H1 (cell line): ENCODE data around the gene C19orf44. TPM values are rescaled to one million over a fixed set of nuclear protein-coding genes. Genes with fewer than 3 reads are reported as not detected.

ENCODE experiments used
- CTCF ChIA-PET: fragments of 300-600 bp; sonication (Branson Sonifier 250); formaldehyde crosslinking; loops from one replicate; lab custom pipeline; 2021; ENCODE audit not compliant: partially characterized antibody; lab: Charles Lee
- POLR2A ChIA-PET: fragments of 300-600 bp; sonication (Branson Sonifier 250); formaldehyde crosslinking; loops from one replicate; lab custom pipeline; 2021; ENCODE audit warnings: inconsistent platforms; ENCODE audit not compliant: partially characterized antibody; lab: Charles Lee
- DNase-seq, 2 experiments: peaks; one replicate each; pipeline versions ENCODE4 v3.0.0 to v3.0.0-alpha.2; 2010 to 2022; ENCODE audit warnings: low spot score in 2 of 2, low read depth in 1 of 2, mixed read lengths in 1 of 2
- FAIRE-seq: peaks from 2 replicates; lab custom pipeline; 2011; peaks lifted over from hg19 to GRCh38; lab: Jason Lieb, UNC
- H2AFZ ChIP-seq: 2 replicates; pipeline ENCODE4 v1.8.1; 2012; ENCODE audit warnings: low read length, inconsistent platforms
- H2AK5ac ChIP-seq: 2 replicates; pipeline ENCODE4 v1.6.1; 2013; ENCODE audit warnings: low read depth, low read length
- H2BK120ac ChIP-seq: replicated peaks from 2 replicates; pipeline ENCODE3; 2013; ENCODE audit warnings: low read depth, low read length, inconsistent platforms
- H2BK12ac ChIP-seq: 2 replicates; pipeline ENCODE4 v1.6.1; 2013; ENCODE audit warnings: low read depth, low read length
- H2BK15ac ChIP-seq: 2 replicates; pipeline ENCODE4 v1.6.1; 2013; ENCODE audit warnings: low read length
- H2BK20ac ChIP-seq: 2 replicates; pipeline ENCODE4 v1.6.1; 2013; ENCODE audit warnings: low read length
- H2BK5ac ChIP-seq: 2 replicates; pipeline ENCODE4 v1.6.1; 2013; ENCODE audit warnings: low read depth, low read length
- H3K14ac ChIP-seq: 2 replicates; pipeline ENCODE4 v1.6.1; 2013; ENCODE audit warnings: inconsistent platforms; ENCODE audit not compliant: insufficient read length
- H3K18ac ChIP-seq: 2 replicates; pipeline ENCODE4 v1.6.1; 2013; ENCODE audit warnings: low read length; ENCODE audit errors: extremely low read depth
- H3K23ac ChIP-seq: 2 replicates; pipeline ENCODE4 v1.6.1; 2013; ENCODE audit warnings: inconsistent platforms; ENCODE audit not compliant: insufficient read length
- H3K23me2 ChIP-seq: 2 replicates; pipeline ENCODE4 v1.6.1; 2013; ENCODE audit warnings: low read depth, low read length
- H3K27ac ChIP-seq: 2 replicates; pipeline ENCODE4 v1.6.1; 2011; ENCODE audit warnings: low read depth, low read length, inconsistent platforms
- H3K27me3 ChIP-seq, 4 experiments: replicated peaks in 1 of 4; 1 replicate in 1 of 4; 2 replicates in 3 of 4; pipeline versions ENCODE4 v1.6.1 to v1.8.1; 2011 to 2013; ENCODE audit warnings: low read length in 3 of 4, mild to moderate bottlenecking in 3 of 4, inconsistent platforms in 2 of 4, mixed read lengths in 2 of 4, moderate library complexity in 1 of 4; ENCODE audit not compliant: control insufficient read depth in 3 of 4, insufficient read depth in 3 of 4; ENCODE audit errors: extremely low read depth in 1 of 4
- H3K36me3 ChIP-seq, 4 experiments: 2 replicates each; pipeline versions ENCODE4 v1.6.1 to v1.8.1; 2011 to 2013; ENCODE audit warnings: mild to moderate bottlenecking in 4 of 4, low read length in 3 of 4, moderate library complexity in 2 of 4, control low read depth in 1 of 4, inconsistent platforms in 1 of 4; ENCODE audit not compliant: insufficient read depth in 4 of 4, control insufficient read depth in 2 of 4
- H3K4ac ChIP-seq: replicated peaks from 2 replicates; pipeline ENCODE3; 2013; ENCODE audit warnings: low read length, low read depth, mixed read lengths, inconsistent platforms; ENCODE audit not compliant: insufficient read length
- H3K4me1 ChIP-seq, 4 experiments: replicated peaks in 1 of 4; 1 replicate in 1 of 4; 2 replicates in 3 of 4; pipeline versions ENCODE4 v1.6.1 to v1.8.1; 2011 to 2013; ENCODE audit warnings: low read length in 3 of 4, inconsistent platforms in 2 of 4, mixed read lengths in 1 of 4; ENCODE audit not compliant: insufficient read depth in 4 of 4, control insufficient read depth in 3 of 4
- H3K4me2 ChIP-seq, 2 experiments: 2 replicates each; pipeline versions ENCODE4 v1.6.1 to v1.8.1; 2011 to 2013; ENCODE audit warnings: low read depth in 2 of 2, low read length in 2 of 2, control low read depth in 1 of 2, inconsistent platforms in 1 of 2, mild to moderate bottlenecking in 1 of 2; ENCODE audit not compliant: insufficient read depth in 1 of 2
- H3K4me3 ChIP-seq, 4 experiments: fragments of 200-600, 300-600 bp in 1 of 4; sonication (generic), shearing (Covaris generic), sonication (Bioruptor Twin) in 1 of 4; 2 replicates each; pipeline versions ENCODE4 v1.5.1 to v1.8.1; 2011 to 2016; ENCODE audit warnings: low read length in 4 of 4, low read depth in 3 of 4, control low read depth in 2 of 4, inconsistent platforms in 2 of 4, mild to moderate bottlenecking in 2 of 4, mixed read lengths in 1 of 4, moderate library complexity in 1 of 4; ENCODE audit not compliant: insufficient read depth in 2 of 4; ENCODE audit errors: extremely low read depth in 1 of 4
- H3K56ac ChIP-seq: replicated peaks from 2 replicates; pipeline ENCODE3; 2013; ENCODE audit warnings: low read depth, mild to moderate bottlenecking, mixed read lengths, low read length, inconsistent platforms; ENCODE audit not compliant: insufficient read length
- H3K79me1 ChIP-seq: 2 replicates; pipeline ENCODE4 v1.6.1; 2013; ENCODE audit warnings: low read depth, low read length, control low read depth
- H3K79me2 ChIP-seq, 2 experiments: 2 replicates each; pipeline versions ENCODE4 v1.6.1 to v1.8.1; 2012 to 2013; ENCODE audit warnings: low read length in 2 of 2, mild to moderate bottlenecking in 2 of 2, inconsistent platforms in 1 of 2; ENCODE audit not compliant: insufficient read depth in 2 of 2, control insufficient read depth in 1 of 2
- H3K9ac ChIP-seq, 4 experiments: replicated peaks in 1 of 4; 1 replicate in 1 of 4; 2 replicates in 3 of 4; pipeline versions ENCODE4 v1.6.1 to v1.8.1; 2011 to 2013; ENCODE audit warnings: low read depth in 3 of 4, low read length in 3 of 4, control low read depth in 2 of 4, mild to moderate bottlenecking in 2 of 4, moderate library complexity in 2 of 4, inconsistent platforms in 1 of 4; ENCODE audit errors: extremely low read depth in 1 of 4
- H3K9me3 ChIP-seq, 2 experiments: 2 replicates each; pipeline versions ENCODE4 v1.6.1 to v1.8.1; 2012 to 2013; ENCODE audit warnings: mild to moderate bottlenecking in 2 of 2, moderate library complexity in 2 of 2, control low read depth in 1 of 2, inconsistent platforms in 1 of 2, low read depth in 1 of 2, low read length in 1 of 2, mixed read lengths in 1 of 2; ENCODE audit not compliant: insufficient read depth in 2 of 2
- H4K20me1 ChIP-seq, 2 experiments: replicated peaks in 1 of 2; 2 replicates each; pipeline versions ENCODE3 to v1.8.1; 2011 to 2013; ENCODE audit warnings: inconsistent platforms in 2 of 2, low read length in 2 of 2, mild to moderate bottlenecking in 1 of 2; ENCODE audit not compliant: insufficient read depth in 2 of 2, control insufficient read depth in 1 of 2
- H4K5ac ChIP-seq: 2 replicates; pipeline ENCODE4 v1.6.1; 2013; ENCODE audit warnings: low read length, low read depth, mixed read lengths, inconsistent platforms; ENCODE audit not compliant: insufficient read length
- H4K8ac ChIP-seq: 2 replicates; pipeline ENCODE4 v1.8.0; 2013; ENCODE audit warnings: mild to moderate bottlenecking, moderate library complexity, low read length, inconsistent platforms; ENCODE audit not compliant: insufficient read depth; ENCODE audit errors: extremely low read depth
- H4K91ac ChIP-seq: replicated peaks from 2 replicates; pipeline ENCODE3; 2013; ENCODE audit warnings: low read length, mixed read lengths, inconsistent platforms; ENCODE audit not compliant: insufficient read length
- CHD1 ChIP-seq: IDR thresholded peaks from 2 replicates; pipeline ENCODE4 v1.6.1; 2012; ENCODE audit warnings: low read depth, low read length, improper control_type of control experiment
- EGR1 ChIP-seq: IDR thresholded peaks from 2 replicates; pipeline ENCODE4 v1.6.1; 2011; ENCODE audit warnings: low read depth, low read length, borderline replicate concordance
- FOSL1 ChIP-seq: IDR thresholded peaks from 2 replicates; pipeline ENCODE4 v1.6.1; 2011; ENCODE audit warnings: mild to moderate bottlenecking, low read depth, low read length, moderate library complexity; ENCODE audit not compliant: insufficient read depth
- HDAC6 ChIP-seq: IDR thresholded peaks from one replicate; pipeline ENCODE4 v1.7.1; 2012; ENCODE audit warnings: low read depth, mild to moderate bottlenecking, inconsistent platforms, low read length, moderate library complexity
- JUN ChIP-seq: IDR thresholded peaks from 2 replicates; pipeline ENCODE4 v1.6.1; 2011; ENCODE audit warnings: low read depth, mild to moderate bottlenecking, improper control_type of control experiment, low read length
- JUND ChIP-seq: IDR thresholded peaks from 2 replicates; pipeline ENCODE4 v1.6.1; 2011; ENCODE audit warnings: mild to moderate bottlenecking, improper control_type of control experiment, low read length
- NRF1 ChIP-seq: IDR thresholded peaks from 2 replicates; pipeline ENCODE4 v1.6.1; 2011; ENCODE audit warnings: mild to moderate bottlenecking, low read depth, low read length, improper control_type of control experiment
- POLR2A ChIP-seq, 2 experiments: IDR thresholded peaks; 1 replicate in 1 of 2; 2 replicates in 1 of 2; pipeline ENCODE4 v1.6.1; 2011; ENCODE audit warnings: low read depth in 2 of 2, low read length in 2 of 2, mild to moderate bottlenecking in 2 of 2; ENCODE audit errors: control extremely low read depth in 1 of 2
- RXRA ChIP-seq: IDR thresholded peaks from 2 replicates; pipeline ENCODE4 v1.6.1; 2011; ENCODE audit warnings: low read depth, mild to moderate bottlenecking, low read length, moderate library complexity; ENCODE audit not compliant: insufficient read depth
- SAP30 ChIP-seq: fragments of 300-600 bp; sonication (generic); IDR thresholded peaks from 2 replicates; pipeline ENCODE4 v1.7.1; 2012; ENCODE audit warnings: low read length, moderate library complexity, mild to moderate bottlenecking, inconsistent platforms; ENCODE audit not compliant: insufficient read depth, insufficient replicate concordance
- SIN3A ChIP-seq, 2 experiments: IDR thresholded peaks in 1 of 2; conservative IDR thresholded peaks in 1 of 2; 2 replicates each; pipeline ENCODE4 v1.6.1; 2011 to 2012; ENCODE audit warnings: low read length in 2 of 2, improper control_type of control experiment in 1 of 2, low read depth in 1 of 2, mild to moderate bottlenecking in 1 of 2
- TAF7 ChIP-seq: optimal IDR thresholded peaks from 2 replicates; pipeline ENCODE3; 2011; ENCODE audit warnings: low read depth, mild to moderate bottlenecking, inconsistent platforms, low read length, moderate library complexity, borderline replicate concordance
- YY1 ChIP-seq: IDR thresholded peaks from 2 replicates; pipeline ENCODE4 v1.6.1; 2011; ENCODE audit warnings: low read depth, mild to moderate bottlenecking, low read length
- ZNF274 ChIP-seq: IDR thresholded peaks from 2 replicates; pipeline ENCODE4 v1.7.0; 2012; ENCODE audit warnings: low read length, borderline replicate concordance; ENCODE audit errors: extremely low read depth
- WGBS, 2 experiments: shearing (Covaris generic) in 1 of 2; methylation state at CpG; one replicate each; pipeline versions ENCODE4 v1.1.6 to v1.1.7; 2013 to 2015; ENCODE audit warnings: low lambda C conversion rate in 2 of 2, mixed read lengths in 2 of 2, inconsistent platforms in 1 of 2, low coverage in 1 of 2, missing lambda C conversion rate in 1 of 2; ENCODE audit not compliant: insufficient replicate concordance in 2 of 2, insufficient coverage in 1 of 2, insufficient read length in 1 of 2; ENCODE audit errors: extremely low coverage in 1 of 2, missing lambda C conversion rate in 1 of 2; 5-methylcytosine and 5-hydroxymethylcytosine counted together
- polyA plus RNA-seq, 7 experiments: library from polyadenylated mRNA; depleted of rRNA in 3 of 7; stranded (reverse) in 5 of 7; unstranded in 2 of 7; fragments of >200 nt in 5 of 7; fragments of 200-250 nt in 2 of 7; gene quantifications; 1 replicate in 5 of 7; 2 replicates in 1 of 7; 4 replicates in 1 of 7; pipeline versions ENCODE4 v1.2.1 to v1.2.3, GENCODE V29; 2011 to 2013; ENCODE audit warnings: missing spikeins in 2 of 7, mixed read lengths in 2 of 7
- total RNA-seq: library from RNA; stranded (reverse); fragmentation: NEBNext Ultra II Directional; extraction: Animal tissue kit (Norgen Biotek cat#: 25700); gene quantifications from 2 replicates; pipeline ENCODE4 v1.2.1, GENCODE V29; 2021

The C19orf44 gene
- total and polyA plus RNA-seq, 2 of the 8 experiments (the other 6 are each of a cell fraction or from before 2014, with no cell fraction given), result 2.1 to 4.5 TPM

DNA sequence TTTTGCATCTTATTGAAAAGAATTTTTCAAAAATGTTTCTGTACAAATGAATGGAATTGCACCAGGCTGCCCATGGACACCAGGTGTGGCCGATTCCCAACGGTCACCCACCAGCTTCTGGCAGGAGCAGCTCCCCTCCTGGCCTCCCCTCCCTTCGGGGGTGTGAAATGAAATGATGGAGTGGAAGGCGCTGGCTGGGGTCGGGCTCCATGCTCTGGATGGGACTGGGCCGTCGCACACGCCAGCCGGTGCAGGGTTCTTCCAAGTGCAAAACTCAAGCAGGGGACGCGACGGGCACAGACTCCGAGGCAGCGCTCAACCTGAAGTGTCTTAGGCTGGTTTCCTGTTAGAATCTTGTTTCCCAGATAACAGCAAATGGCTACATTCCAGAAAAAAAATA lies 21.9 kb downstream of the C19orf44 start:
- Histone ChIP-seq H4K5ac (no peak overlapping the region), H2BK15ac (no peak overlapping the region), H3K23me2 (no peaks in the 10 kb centered on the region), H3K14ac (no peak overlapping the region), H3K27ac (no peak overlapping the region), H4K8ac (no peak overlapping the region), H3K4ac (no peak overlapping the region), H2BK5ac (no peak overlapping the region), H3K79me1 (no peaks in the 10 kb centered on the region), H3K4me3 (no peak overlapping the region), H3K9me3 (no peaks in the 10 kb centered on the region), H2BK20ac (no peak overlapping the region), H3K36me3 (peaks cover 28 to 60% (median 57%) of the 10 kb centered on the region in 4 experiments), H3K4me2 (no peak overlapping the region), H3K4me1 (no peaks in the 10 kb centered on the region), H3K23ac (no peak overlapping the region), H4K20me1 (peaks cover 14 to 30% of the 10 kb centered on the region in 2 experiments), H3K27me3 (no peaks in the 10 kb centered on the region), H2BK12ac (no peak overlapping the region), H2AK5ac (no peak overlapping the region)
- no peak for FAIRE-seq
- no peak for DNase-seq
- POLR2A ChIA-PET, result interaction anchor here (1.4 to 4.5 kb wide), 3 partner anchors 15 to 76 kb away, joined by 4 to 34 read pairs (median 10); no protein-coding TSS in a partner anchor
- WGBS, 2 experiments, result 94% methylated on average over 14 of the region's 14 CpGs; no CpG with 5 or more reads in 1 of the 2 experiments
- TF ChIP-seq NRF1 (no peak), JUND (no peak), JUN (no peak), CHD1 (no peak), YY1 (no peak), FOSL1 (no peak), POLR2A (IDR thresholded peaks at IDR 0.05; ENCODE audit: control extremely low read depth in 1 of 2, low read depth in 2 of 2, low read length in 2 of 2) (no peak), TAF7 (no peak), HDAC6 (no peak), ZNF274 (no peak), EGR1 (no peak), SAP30 (no peak), RXRA (no peak), SIN3A (conservative IDR thresholded peaks at IDR 0.05 in 1 of 2, IDR thresholded peaks at IDR 0.05 in 1 of 2; ENCODE audit: low read depth in 1 of 2, low read length in 2 of 2) (no peak)
- TF ChIP-seq, all 59 proteins: peak for 0
- no peak overlapping the region for H4K91ac ChIP-seq
- H2BK120ac ChIP-seq, result no peak overlapping the region
- no peak overlapping the region for H3K9ac ChIP-seq
- no peak overlapping the region for H2AFZ ChIP-seq
- H3K18ac ChIP-seq, result no peak overlapping the region
- CTCF ChIA-PET, result interaction anchor here (0.8 to 6.1 kb wide), 8 partner anchors 9 to 79 kb away, joined by 3 to 67 read pairs (median 4); no protein-coding TSS in a partner anchor
- no peak overlapping the region for H3K56ac ChIP-seq
- no peaks in the 10 kb centered on the region for H3K79me2 ChIP-seq
